GM12872 (cell line): ENCODE results near the gene C12orf42.

Experiments
- TF ChIP-seq, protein P1 (sequence below): IDR thresholded peaks from 3 replicates; pipeline ENCODE4 v1.5.1; 2011; ENCODE audit warnings: low read depth, mild to moderate bottlenecking, low read length, moderate library complexity; ENCODE audit not compliant: insufficient read depth

The C12orf42 gene

DNA sequence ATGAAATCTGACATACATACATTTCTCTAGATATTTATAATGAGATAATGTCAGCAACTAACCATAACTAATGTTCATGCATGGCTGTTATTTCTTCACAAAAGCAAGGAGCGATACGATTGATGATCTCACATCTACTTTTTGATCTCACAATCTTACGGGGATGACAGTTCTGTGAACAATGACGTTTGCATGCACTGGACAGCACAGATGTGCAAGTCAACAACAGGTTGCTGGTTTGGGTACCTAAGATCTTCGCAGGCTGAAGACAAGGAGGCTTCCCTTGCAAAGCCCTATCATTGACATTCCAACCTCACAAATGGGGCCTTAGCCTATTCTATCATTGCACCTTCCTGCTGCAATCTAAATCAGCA lies 53.6 kb downstream of the C12orf42 start:
- TF ChIP-seq, protein P1, sequence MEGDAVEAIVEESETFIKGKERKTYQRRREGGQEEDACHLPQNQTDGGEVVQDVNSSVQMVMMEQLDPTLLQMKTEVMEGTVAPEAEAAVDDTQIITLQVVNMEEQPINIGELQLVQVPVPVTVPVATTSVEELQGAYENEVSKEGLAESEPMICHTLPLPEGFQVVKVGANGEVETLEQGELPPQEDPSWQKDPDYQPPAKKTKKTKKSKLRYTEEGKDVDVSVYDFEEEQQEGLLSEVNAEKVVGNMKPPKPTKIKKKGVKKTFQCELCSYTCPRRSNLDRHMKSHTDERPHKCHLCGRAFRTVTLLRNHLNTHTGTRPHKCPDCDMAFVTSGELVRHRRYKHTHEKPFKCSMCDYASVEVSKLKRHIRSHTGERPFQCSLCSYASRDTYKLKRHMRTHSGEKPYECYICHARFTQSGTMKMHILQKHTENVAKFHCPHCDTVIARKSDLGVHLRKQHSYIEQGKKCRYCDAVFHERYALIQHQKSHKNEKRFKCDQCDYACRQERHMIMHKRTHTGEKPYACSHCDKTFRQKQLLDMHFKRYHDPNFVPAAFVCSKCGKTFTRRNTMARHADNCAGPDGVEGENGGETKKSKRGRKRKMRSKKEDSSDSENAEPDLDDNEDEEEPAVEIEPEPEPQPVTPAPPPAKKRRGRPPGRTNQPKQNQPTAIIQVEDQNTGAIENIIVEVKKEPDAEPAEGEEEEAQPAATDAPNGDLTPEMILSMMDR, result no peak

DNA sequence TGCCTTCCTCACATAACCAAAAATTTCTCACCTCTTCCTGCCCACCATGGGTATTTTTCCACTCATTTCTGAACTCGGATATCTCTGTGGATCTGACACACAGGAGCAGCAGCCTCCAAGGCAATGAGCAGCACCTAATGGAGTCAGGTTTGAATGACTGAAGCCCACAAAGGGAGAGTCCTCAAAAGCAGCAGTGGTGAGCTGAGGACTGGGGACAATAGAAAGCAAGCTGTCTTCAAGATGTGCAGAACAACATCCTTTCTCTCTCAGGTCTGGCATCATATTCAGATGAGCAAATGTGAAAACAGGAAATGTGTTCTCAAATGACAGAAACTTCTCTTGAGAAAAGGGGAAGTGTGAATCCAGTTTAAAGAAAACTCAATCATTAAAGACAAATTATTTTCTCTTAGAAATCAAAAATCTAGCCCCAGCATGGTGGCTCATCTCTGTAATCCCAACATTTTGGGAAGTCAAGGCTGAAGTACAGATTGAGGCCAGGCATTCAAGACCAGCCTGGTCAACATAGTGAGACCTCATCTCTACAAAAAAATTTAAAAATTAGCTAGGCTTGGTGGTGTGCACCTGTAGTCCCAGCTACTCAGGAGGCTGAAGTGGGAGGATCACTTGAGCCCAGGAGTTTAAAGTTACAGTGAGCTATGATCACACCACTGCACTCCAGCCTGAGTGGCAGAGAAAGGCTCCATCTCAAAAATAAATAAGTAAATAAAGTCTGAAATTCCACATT lies 54.2 kb downstream of the C12orf42 start:
- TF ChIP-seq, protein P1, result no peak

DNA sequence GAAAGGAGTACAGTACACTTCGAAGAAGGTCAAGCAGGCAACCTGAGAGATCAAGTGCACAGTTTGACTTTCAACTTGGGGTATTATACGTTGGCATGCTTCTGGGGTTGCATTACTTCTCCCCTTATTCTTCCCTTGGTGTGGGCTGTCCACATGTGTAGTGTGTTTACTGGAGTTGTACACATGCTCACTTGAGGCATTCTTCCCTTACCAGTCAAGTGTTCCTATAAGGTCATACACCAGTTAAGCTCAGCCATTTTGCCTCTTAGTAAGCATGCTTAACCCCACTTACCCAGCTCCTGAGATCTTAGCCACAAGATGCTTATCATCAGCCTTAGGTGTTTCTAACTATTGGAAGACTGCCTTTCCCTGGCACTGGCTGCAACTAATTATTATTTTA lies 63.8 kb downstream of the C12orf42 start:
- TF ChIP-seq, protein P1, result no peak

DNA sequence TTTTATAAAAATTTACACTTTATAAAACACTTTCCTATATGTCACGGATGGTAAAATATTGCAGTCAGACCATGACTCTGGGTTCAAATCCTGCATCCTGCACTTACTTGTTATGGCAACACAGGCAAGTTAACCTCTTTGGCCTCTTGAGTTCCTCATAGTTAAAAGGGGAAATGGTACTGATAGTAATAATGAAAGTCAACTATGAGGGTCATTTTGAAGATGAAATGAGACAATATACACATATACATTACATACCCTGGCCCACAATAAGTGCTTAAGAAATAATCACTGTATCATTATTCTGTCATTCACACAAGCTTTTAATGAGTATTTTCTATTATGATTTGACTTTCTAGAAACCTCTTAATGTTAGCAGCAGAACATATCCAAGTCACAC lies 64.4 kb downstream of the C12orf42 start:
- TF ChIP-seq, protein P1, result no peak

DNA sequence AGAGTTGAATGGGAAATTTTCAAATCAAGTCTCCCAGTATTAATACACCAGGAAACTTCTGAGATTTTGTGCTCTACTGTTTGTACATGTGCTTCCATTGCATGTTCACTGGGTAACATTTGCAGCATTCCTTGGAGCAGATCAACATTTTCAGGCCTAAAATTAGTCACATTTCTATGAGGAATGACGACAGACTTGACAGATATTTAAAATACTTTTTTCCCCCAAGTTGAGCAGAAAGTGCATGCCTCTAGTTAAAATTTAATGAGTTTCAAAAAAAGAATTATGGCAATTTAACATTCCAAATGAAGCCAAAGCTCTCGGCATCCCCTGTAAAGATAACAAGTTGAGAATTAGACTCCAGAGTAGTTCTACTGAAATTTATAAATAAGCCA lies 72.3 kb downstream of the C12orf42 start:
- TF ChIP-seq, protein P1, result no peak

DNA sequence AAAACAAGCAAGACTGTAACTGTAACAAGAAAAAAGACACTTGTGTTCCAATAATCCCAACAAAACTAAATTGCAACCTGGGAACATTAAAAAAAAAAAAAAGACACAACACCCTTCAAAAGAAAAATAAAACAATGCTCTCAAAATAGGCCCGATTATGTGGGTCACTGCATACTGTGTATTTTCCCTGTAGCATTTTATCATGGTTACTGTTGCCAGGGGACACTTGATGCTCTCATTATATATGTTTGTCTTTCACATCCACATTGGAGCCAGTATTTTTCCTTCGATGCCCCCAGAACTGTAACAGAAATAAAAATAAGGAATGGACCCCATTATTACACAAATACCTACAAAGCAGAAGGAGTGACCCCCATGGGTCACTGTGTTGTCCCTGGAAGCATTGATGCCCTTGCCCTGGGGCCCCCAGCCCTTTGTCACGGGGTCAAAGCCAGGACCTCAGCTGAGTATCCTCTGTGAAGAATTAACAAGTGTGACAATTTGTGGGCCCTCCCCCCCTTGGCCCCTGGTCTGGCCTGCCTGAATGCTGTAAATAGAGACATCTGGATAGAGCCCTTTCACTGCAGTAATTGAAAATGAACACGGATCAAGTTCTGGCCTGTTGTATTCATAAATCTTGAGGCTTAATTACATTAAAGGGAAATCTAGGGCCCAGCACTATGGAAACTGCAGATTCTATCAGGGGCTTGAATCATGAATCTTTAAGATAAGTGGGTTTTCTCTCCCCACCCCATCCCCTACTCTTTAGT lies 72.8 kb downstream of the C12orf42 start:
- TF ChIP-seq, protein P1, result no peak

DNA sequence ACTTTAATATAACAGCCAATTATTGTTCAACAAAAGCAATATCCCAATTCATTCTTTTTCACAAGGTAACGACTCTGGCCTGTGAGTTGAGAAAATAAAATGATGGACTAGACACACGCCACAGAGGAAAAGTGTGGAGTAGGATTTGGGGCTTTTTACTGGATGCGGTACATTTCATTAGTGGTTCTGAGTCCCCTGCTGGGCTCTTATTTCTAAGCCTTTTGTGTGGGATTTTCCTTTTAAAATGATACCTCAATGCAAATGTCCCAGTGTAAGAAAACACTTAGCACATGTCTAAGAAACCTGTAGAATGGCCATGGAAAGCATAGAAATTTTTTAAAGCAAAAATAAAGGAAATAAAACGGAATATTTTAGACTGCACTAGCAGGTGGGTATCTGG lies 73.4 kb downstream of the C12orf42 start:
- TF ChIP-seq, protein P1, result no peak
